Measurements from ENCODE around the gene ATRNL1.
"Not testable (repeated sequence)": the region's sequence is repeated elsewhere in the genome, so short reads cannot be mapped to it uniquely, and the experiment has no call there.

The ATRNL1 gene

GRCh38 chr10:115744089-115744488 lies 650.9 kb downstream of the ATRNL1 start:
- in situ Hi-C loops (cut with HindIII; ENCODE audit: low sequenced_read_pairs): no loop called here

GRCh38 chr10:115745943-115746342 lies 652.8 kb downstream of the ATRNL1 start:
- in situ Hi-C loops (cut with HindIII; ENCODE audit: low sequenced_read_pairs): no loop called here

GRCh38 chr10:115747811-115748210 lies 654.6 kb downstream of the ATRNL1 start:
- in situ Hi-C loops (cut with HindIII; ENCODE audit: low sequenced_read_pairs): no loop called here

GRCh38 chr10:115758488-115758887 lies 665.3 kb downstream of the ATRNL1 start:
- in situ Hi-C loops (cut with HindIII; ENCODE audit: low sequenced_read_pairs): not testable (repeated sequence)

- in situ Hi-C loops (cut with HindIII; ENCODE audit: low sequenced_read_pairs): no loop called here
Observed at GRCh38 chr10:115760131-115760530, 667.0 kb downstream of the ATRNL1 start.

- in situ Hi-C loops (cut with HindIII; ENCODE audit: low sequenced_read_pairs): no loop called here
Observed at GRCh38 chr10:115761166-115761565, 668.0 kb downstream of the ATRNL1 start.

- in situ Hi-C loops (cut with HindIII; ENCODE audit: low sequenced_read_pairs): no loop called here
Observed at GRCh38 chr10:115762029-115762428, 668.9 kb downstream of the ATRNL1 start.

GRCh38 chr10:115771755-115772154 lies 678.6 kb downstream of the ATRNL1 start:
- in situ Hi-C loops (cut with HindIII; ENCODE audit: low sequenced_read_pairs): no loop called here

DNA sequence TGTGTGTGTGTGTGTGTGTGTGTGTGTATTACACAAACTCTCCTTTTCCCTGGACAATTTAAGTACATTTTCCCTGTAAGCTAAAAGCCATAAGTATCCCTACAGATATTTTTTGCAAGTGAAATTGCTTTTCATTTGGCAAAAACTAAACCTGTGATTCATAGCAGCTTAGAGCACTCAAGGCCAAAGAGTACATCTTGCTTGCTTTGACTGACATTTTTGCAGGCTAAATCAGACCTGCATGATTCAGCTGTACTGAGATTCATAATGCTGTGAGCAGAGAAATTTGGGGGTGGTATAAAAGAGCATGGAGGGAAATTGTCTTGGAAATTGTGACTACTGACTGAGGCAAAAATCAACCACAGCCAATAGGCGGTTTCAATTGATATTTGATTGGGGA lies 679.4 kb downstream of the ATRNL1 start:
- in situ Hi-C loops (cut with HindIII; ENCODE audit: low sequenced_read_pairs): no loop called here

DNA sequence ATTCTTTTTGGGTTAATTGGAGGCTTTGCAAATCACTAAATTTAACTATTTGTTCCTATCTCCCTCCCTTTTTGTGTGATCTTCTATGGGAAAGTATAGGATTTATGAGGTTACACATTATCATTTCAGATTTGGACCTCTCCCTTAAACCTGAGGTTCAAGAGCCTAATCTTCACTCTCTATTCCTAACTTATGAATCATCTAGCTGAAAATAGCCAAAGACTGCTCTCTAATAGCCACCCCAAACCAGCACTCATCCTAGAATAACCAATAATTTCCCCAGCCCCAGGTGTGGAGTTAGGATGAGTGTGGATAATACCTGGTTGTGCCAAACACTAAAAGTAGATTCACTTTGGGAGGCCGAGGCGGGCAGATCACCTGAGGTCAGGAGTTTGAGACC lies 680.7 kb downstream of the ATRNL1 start:
- in situ Hi-C loops (cut with HindIII; ENCODE audit: low sequenced_read_pairs): no loop called here

DNA sequence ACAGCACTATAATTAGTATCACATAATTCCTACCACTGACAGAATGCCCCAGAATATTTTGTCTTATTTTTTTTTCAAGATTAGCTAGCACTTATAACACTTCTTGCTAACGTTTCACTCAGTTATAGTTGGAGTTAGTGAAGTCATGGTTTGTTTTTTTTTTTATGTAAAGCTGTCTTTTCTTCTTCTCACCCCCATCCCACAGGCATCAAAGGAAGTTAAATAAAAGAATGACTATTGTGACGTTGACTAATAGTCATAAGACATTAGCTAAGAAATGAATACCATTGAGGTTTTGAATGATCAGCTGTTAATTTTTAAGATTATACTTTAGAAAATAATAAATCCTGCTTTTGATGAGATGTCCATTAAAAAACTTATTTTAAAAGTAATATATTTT lies 681.6 kb downstream of the ATRNL1 start:
- in situ Hi-C loops (cut with HindIII; ENCODE audit: low sequenced_read_pairs): no loop called here

GRCh38 chr10:115777646-115778045 lies 684.5 kb downstream of the ATRNL1 start:
- in situ Hi-C loops (cut with HindIII; ENCODE audit: low sequenced_read_pairs): no loop called here

DNA sequence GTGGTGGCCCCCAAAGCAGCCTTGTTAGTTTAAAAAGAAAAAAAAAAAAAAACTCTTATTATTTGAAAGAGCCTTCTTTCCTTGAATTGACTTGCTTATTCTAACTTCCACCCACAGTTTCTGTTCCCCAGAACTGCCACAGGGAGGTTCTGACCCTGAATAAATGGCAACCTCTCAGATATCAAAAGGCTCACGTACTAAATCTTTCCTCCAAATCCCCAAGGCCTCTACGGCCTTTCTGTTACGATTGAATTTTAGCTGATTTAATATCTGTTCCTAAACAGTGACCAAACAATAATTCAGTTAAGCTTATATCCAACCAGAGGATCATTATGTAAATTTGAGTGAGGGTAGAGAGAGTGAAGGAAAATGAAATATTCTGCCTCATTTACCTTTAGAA lies 697.1 kb downstream of the ATRNL1 start:
- in situ Hi-C loops (cut with HindIII; ENCODE audit: low sequenced_read_pairs): no loop called here

GRCh38 chr10:115795964-115796363 lies 702.8 kb downstream of the ATRNL1 start:
- in situ Hi-C loops (cut with HindIII; ENCODE audit: low sequenced_read_pairs): no loop called here

DNA sequence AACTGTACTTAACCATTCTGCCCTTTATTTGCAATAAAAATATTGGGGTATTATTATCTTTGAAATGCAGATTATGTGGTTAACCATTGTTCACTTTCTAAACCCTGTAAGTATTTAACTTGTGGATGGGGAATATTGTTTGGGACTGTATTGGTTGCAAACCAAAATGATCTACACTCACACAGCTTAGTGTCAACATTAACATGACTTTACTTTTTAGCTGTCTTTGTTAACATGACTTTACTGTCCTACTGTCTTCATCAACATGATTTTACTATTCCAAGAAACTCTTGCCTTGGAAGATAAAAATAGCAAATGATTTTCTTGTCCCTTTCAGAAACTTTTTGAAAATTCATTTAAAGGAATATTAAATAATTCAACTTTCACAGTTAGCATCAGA lies 708.3 kb downstream of the ATRNL1 start:
- in situ Hi-C loops (cut with HindIII; ENCODE audit: low sequenced_read_pairs): no loop called here

DNA sequence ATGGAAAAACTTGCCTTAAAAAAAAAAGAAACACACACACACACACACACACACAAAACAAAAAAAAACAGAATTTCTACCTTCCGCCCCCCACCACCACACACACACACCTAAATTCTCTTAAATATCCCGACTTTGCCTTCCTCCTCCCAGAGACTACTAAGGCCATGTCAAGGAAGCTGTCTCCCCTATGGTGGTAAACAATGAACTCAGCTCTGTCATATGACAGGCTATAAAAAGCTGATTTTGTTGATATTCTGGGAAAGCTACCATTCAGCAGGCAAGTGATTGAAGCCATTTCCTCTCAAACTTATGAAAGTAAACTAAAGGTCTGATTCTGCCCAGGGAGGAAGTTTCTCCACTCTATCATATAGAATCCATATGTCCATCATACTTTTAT lies 708.8 kb downstream of the ATRNL1 start:
- in situ Hi-C loops (cut with HindIII; ENCODE audit: low sequenced_read_pairs): no loop called here

- in situ Hi-C loops (cut with HindIII; ENCODE audit: low sequenced_read_pairs): no loop called here
Observed at GRCh38 chr10:115802911-115803310, 709.7 kb downstream of the ATRNL1 start.

- in situ Hi-C loops (cut with HindIII; ENCODE audit: low sequenced_read_pairs): no loop called here
Observed at GRCh38 chr10:115814542-115814941, 721.4 kb downstream of the ATRNL1 start.

- in situ Hi-C loops (cut with HindIII; ENCODE audit: low sequenced_read_pairs): no loop called here
Observed at GRCh38 chr10:115818012-115818411, 724.8 kb downstream of the ATRNL1 start.

- in situ Hi-C loops (cut with HindIII; ENCODE audit: low sequenced_read_pairs): no loop called here
Observed at GRCh38 chr10:115826396-115826795, 733.2 kb downstream of the ATRNL1 start.

- in situ Hi-C loops (cut with HindIII; ENCODE audit: low sequenced_read_pairs): no loop called here
Observed at GRCh38 chr10:115827231-115828009, 734.3 kb downstream of the ATRNL1 start.

DNA sequence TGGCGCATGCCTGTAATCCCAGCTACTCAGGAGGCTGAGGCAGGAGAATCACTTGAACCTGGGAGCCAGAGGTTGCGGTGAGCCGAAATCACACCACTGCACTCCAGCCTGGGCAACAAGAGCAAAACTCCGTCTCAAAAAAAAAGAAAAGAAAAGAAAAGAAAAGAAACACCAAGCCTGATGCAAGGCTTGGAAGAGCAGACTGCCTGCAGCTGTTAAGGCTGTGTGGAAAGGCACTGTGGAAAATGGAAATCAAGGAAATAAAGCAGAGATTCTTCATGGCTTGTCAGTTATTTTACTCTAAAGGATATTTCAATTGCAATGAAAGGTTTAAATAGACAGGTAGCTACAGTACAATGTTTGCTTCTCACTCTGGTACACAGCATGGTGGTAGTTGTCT lies 735.0 kb downstream of the ATRNL1 start:
- in situ Hi-C loops (cut with HindIII; ENCODE audit: low sequenced_read_pairs): not testable (repeated sequence)

Measured in endothelial cell of hepatic sinusoid (primary cell).